Activated naive CD8-positive, alpha-beta T cell treated with anti-CD3 and anti-CD28 coated beads, Interleukin-2, amount 10 ng/mL, durations not matched to agents 7 days and 5 days (primary cell): ENCODE results near the gene DMD. TPM values are rescaled to one million over a fixed set of nuclear protein-coding genes. Genes with fewer than 3 reads are reported as not detected.

ENCODE experiments used
- ATAC-seq: fragments of 150-1000 bp; cut with Tn5 transposase; one replicate; pipeline ENCODE4 v1.10.0; 2021; ENCODE audit warnings: low read depth, moderate library complexity
- POLR2A ChIA-PET: fragments of 350-600 bp; sonication (Branson Sonifier 250); formaldehyde crosslinking; loops from one replicate; lab custom pipeline; 2021; ENCODE audit warnings: antibody characterized with exemption; lab: Charles Lee
- DNase-seq: peaks from one replicate; pipeline ENCODE4 v3.0.0; 2021
- H3K27ac Mint-ChIP-seq: one replicate; pipeline ENCODE4 v1.8.0; 2022; ENCODE audit warnings: mild to moderate bottlenecking, mixed read lengths
- H3K27me3 Mint-ChIP-seq: one replicate; pipeline ENCODE4 v1.8.0; 2022; ENCODE audit warnings: mild to moderate bottlenecking, moderate library complexity, mixed read lengths
- H3K36me3 Mint-ChIP-seq: one replicate; pipeline ENCODE4 v1.8.0; 2021; ENCODE audit warnings: mild to moderate bottlenecking, mixed read lengths
- H3K4me1 Mint-ChIP-seq: one replicate; pipeline ENCODE4 v1.8.0; 2021; ENCODE audit warnings: mixed read lengths
- H3K4me3 Mint-ChIP-seq: one replicate; pipeline ENCODE4 v1.8.0; 2022; ENCODE audit warnings: mild to moderate bottlenecking, moderate library complexity, mixed read lengths
- H3K9me3 Mint-ChIP-seq: one replicate; pipeline ENCODE4 v1.8.0; 2021; ENCODE audit warnings: mixed read lengths
- total RNA-seq, 2 experiments: library from RNA; stranded (reverse); gene quantifications; one replicate each; pipeline ENCODE4 v1.2.3, GENCODE V29; 2021

DMD gene
- total RNA-seq, 2 experiments from 2014 or later = 0.17 TPM; not detected in 1

DNA sequence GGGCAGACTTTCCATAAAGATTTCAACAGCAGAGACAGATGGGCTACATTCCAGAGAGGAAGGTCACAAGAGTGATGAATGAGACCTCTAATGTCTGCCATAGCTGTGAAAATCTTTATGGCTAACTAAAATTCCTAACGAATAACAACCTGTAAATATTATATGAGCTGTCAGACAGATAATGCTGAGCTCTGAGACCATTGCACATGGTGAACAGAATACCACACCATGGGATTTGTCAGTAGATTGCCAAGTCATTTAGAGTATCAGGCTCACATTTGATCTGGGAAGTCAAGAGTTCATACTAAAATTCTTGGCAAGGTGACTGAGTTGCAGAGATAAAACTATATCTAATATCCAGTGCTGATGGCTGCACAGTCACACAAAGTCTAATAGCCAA, 1880.3 kb downstream of the DMD start:
- POLR2A ChIA-PET = no interaction called here
- no peaks in the 10 kb centered on the region for H3K27me3 Mint-ChIP-seq
- ATAC-seq = no peak
- no peaks in the 10 kb centered on the region for H3K4me1 Mint-ChIP-seq
- no peaks in the 10 kb centered on the region for H3K9me3 Mint-ChIP-seq
- no peak for DNase-seq
- no peaks in the 10 kb centered on the region for H3K36me3 Mint-ChIP-seq
- no peak overlapping the region for H3K27ac Mint-ChIP-seq
- H3K4me3 Mint-ChIP-seq = no peak overlapping the region

DNA sequence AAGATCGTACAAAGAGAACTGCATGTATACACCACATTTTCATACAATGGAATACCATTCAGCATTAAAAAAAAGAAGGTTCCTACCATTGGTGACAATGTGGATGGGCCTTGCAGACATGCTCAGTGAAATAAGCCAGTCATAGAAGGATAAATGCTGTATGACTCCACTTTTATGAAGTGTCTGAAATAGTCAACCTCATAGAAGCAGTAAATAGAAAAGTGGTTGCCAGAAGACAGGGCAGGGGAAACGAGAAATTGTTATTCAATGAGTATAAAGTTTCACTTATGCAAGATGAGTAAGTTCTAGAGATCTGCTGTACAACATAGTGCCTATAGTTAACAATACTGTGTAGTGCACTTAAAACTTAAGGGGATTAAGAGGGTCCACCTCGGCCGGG, 1882.1 kb downstream of the DMD start:
- Mint-ChIP-seq H3K4me1 (no peaks in the 10 kb centered on the region), H3K27me3 (no peaks in the 10 kb centered on the region), H3K36me3 (no peaks in the 10 kb centered on the region), H3K9me3 (no peaks in the 10 kb centered on the region), H3K4me3 (no peak overlapping the region), H3K27ac (no peak overlapping the region)
- POLR2A ChIA-PET = no interaction called here
- no peak for DNase-seq
- ATAC-seq = no peak

DNA sequence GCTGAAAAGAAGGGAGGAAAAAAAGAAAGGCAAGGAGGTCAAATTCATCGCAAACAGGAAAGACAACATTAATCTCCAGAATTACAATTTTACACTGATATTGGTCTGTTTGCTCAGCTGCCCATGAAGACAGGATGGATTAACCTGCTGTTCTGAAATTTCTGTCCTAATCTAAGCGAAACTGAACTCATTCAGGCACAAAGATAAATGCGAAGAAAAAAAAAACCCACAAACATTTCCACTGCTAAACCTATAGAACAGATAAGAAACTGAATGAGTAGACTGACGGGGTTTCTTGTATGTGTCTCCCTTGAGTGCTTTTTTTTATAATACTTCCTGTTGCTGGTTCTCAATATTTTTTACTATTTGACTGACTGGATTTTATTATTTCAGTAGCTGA, 1887.7 kb downstream of the DMD start:
- DNase-seq (no peak), ATAC-seq (no peak)
- H3K36me3 Mint-ChIP-seq = no peaks in the 10 kb centered on the region
- no peaks in the 10 kb centered on the region for H3K9me3 Mint-ChIP-seq
- no peaks in the 10 kb centered on the region for H3K27me3 Mint-ChIP-seq
- H3K27ac Mint-ChIP-seq = no peak overlapping the region
- H3K4me1 Mint-ChIP-seq = no peaks in the 10 kb centered on the region
- POLR2A ChIA-PET = no interaction called here
- no peak overlapping the region for H3K4me3 Mint-ChIP-seq

DNA sequence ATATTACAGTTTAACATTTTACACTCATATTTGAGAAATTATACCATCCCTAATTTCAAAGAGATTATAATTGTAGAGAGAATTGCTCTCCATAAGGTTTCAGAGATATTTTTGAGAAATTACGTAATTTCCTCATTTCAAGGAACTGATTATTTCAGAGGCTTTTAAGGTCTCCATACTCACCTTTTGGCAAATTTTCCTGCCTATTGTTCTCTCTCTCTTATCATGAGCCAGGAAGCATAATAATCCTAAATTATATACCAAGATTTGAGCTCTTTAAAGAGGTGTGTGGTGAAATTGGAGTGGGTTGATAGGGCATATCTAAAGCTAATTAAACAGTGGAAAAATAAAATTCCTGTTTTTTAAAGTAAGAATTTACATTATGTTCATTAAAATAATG, 1890.6 kb downstream of the DMD start:
- H3K27me3 Mint-ChIP-seq = no peaks in the 10 kb centered on the region
- POLR2A ChIA-PET = no interaction called here
- no peak overlapping the region for H3K4me3 Mint-ChIP-seq
- H3K36me3 Mint-ChIP-seq = no peaks in the 10 kb centered on the region
- no peak overlapping the region for H3K27ac Mint-ChIP-seq
- H3K9me3 Mint-ChIP-seq = no peaks in the 10 kb centered on the region
- no peaks in the 10 kb centered on the region for H3K4me1 Mint-ChIP-seq
- DNase-seq (no peak), ATAC-seq (no peak)

DNA sequence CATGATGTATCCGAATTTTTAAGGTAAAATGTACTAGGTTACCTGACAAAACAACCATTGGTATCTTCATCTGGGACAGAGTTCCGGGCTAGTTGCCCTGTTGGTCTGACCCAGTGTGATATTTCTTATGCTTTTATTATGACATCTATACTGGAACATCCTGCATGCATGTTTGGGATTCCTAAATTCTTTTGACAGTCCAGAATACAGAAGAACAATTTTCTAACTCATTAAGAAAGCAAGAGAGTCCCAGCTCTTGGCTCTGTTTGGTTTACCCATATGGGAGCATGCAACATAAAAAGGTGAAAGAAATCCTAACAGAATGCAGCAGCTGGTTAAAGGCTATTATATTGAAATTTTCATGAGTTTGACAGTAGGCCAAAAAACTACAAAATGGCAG, 1891.8 kb downstream of the DMD start:
- no peak overlapping the region for H3K4me3 Mint-ChIP-seq
- no peaks in the 10 kb centered on the region for H3K27me3 Mint-ChIP-seq
- POLR2A ChIA-PET = no interaction called here
- ATAC-seq (no peak), DNase-seq (no peak)
- no peaks in the 10 kb centered on the region for H3K36me3 Mint-ChIP-seq
- H3K9me3 Mint-ChIP-seq = no peaks in the 10 kb centered on the region
- no peak overlapping the region for H3K27ac Mint-ChIP-seq
- H3K4me1 Mint-ChIP-seq = no peaks in the 10 kb centered on the region

DNA sequence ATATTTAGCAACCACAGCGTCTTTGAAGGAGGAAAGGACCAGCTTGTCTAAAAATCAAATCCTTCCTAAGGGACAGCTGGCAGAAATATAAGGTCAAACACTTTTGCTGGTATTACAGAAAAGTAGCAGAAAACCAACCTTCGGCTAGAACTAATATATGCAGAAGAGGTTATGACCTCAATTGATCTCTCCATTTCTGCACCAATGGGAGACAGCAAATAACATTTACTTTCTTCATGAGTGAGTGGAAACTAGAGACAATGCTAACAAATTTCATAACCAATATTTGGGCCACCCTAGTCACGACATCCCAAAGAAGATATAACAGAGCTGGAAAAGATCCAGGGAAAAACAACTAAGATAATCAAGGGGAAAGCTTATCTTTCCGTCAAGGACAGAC, 1892.5 kb downstream of the DMD start:
- DNase-seq (no peak), ATAC-seq (no peak)
- Mint-ChIP-seq H3K27me3 (no peaks in the 10 kb centered on the region), H3K4me3 (no peak overlapping the region), H3K4me1 (no peaks in the 10 kb centered on the region), H3K36me3 (no peaks in the 10 kb centered on the region), H3K27ac (no peak overlapping the region), H3K9me3 (no peaks in the 10 kb centered on the region)
- POLR2A ChIA-PET = no interaction called here

DNA sequence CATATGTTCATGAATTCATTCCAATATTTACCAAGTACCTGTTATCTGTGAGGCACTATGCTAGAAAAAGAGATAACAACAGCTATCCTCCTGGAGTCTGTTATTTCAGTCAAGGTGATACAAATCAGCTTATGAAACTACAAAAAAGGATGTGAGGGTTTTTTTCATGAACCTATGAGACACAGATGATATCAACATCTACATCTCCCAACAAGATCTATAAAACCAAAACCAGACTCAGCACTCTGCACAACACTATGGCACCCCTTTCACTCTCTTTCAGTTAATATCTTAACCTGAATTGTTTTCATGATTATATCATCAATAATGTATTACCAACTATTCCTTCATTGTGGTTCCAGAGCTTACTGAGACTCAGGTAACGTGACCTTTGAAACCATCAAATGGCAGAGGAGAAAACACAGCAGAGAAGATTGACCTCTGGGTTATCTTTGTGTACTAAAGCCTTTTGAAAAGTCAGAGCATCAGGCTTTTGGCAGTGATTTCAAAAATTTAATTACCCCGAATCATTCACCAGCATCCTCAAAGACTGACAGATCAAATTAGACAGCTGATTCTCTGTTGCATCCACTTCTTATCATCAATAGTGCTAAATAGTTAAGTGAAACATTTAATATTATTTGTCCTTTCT, 1894.9 kb downstream of the DMD start:
- no peak overlapping the region for H3K27ac Mint-ChIP-seq
- H3K36me3 Mint-ChIP-seq = no peaks in the 10 kb centered on the region
- H3K4me1 Mint-ChIP-seq = no peaks in the 10 kb centered on the region
- H3K27me3 Mint-ChIP-seq = no peaks in the 10 kb centered on the region
- no peaks in the 10 kb centered on the region for H3K9me3 Mint-ChIP-seq
- POLR2A ChIA-PET = no interaction called here
- no peak overlapping the region for H3K4me3 Mint-ChIP-seq
- no peak for DNase-seq
- ATAC-seq = no peak

DNA sequence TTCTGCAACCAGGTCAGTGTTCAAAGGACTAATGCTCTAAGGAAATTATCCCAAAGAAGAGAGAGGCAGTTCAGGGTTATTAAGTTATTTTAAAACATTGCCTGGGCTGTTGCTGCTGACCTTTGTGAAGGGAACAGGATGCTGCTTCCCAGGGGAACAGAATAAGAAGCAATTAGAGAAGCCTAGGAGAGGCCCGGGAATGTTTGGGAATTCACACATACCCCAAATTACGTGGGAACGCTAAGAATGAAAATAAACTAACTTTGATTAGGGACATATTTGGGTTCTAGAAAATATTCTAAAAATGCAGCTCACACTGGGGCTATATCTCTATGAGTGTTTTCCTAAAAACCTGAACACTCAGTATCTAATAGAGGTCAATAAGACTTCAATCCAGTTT, 1896.4 kb downstream of the DMD start:
- Mint-ChIP-seq H3K36me3 (no peaks in the 10 kb centered on the region), H3K9me3 (no peaks in the 10 kb centered on the region), H3K4me3 (no peak overlapping the region), H3K4me1 (no peaks in the 10 kb centered on the region), H3K27ac (no peak overlapping the region), H3K27me3 (no peaks in the 10 kb centered on the region)
- POLR2A ChIA-PET = no interaction called here
- DNase-seq (no peak), ATAC-seq (no peak)

DNA sequence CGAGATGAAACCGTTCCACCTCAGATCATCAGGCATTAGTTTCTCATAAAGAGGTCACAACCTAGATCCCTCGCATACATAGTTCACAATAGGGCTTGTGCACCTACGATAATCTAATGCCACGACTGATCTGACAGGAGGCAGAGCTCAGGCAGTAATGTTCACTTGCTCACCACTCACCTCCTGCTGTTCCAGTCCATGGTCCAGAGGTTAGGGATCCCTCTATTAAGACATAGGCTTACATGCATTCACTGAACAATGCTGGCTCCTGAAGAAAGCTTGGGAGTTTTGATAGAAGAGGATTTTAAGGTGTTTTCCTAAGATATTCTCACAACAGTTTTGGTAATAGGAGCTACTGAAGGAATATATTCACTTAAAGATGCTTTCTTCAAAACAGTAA, 1903.4 kb downstream of the DMD start:
- POLR2A ChIA-PET = no interaction called here
- H3K36me3 Mint-ChIP-seq = no peaks in the 10 kb centered on the region
- H3K27ac Mint-ChIP-seq = no peak overlapping the region

DNA sequence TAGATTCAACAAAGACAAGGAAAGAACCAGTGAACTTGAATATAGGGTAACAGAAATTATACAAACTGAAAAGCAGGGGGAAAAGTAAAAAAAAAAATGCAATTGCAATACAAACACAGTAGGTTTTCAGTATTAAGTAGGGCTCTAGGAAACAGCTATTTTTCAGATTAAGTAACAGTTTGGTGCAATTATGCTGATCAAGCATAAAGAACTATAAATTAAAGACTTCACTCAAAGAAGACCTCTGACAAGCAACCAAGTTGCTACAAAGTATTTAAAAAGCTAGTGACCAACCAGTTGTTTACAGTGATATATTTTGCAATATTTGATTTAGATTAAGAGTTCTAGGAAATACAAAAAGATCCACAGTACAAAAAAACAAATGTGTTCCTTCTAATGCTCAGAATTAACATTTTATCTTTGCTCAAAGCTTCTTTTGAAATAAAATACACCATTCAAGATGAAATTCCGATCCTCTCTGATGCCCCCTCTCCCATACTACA, 1908.7 kb downstream of the DMD start:
- DNase-seq (no peak), ATAC-seq (no peak)
- POLR2A ChIA-PET = no interaction called here
- peaks cover 3% of the 10 kb centered on the region for H3K27me3 Mint-ChIP-seq
- no peaks in the 10 kb centered on the region for H3K4me1 Mint-ChIP-seq
- H3K9me3 Mint-ChIP-seq = no peaks in the 10 kb centered on the region
- no peaks in the 10 kb centered on the region for H3K36me3 Mint-ChIP-seq
- H3K4me3 Mint-ChIP-seq = no peak overlapping the region
- H3K27ac Mint-ChIP-seq = no peak overlapping the region

More for the DNA sequence above, 1903.4 kb downstream of the DMD start:
- Mint-ChIP-seq H3K27me3 (peaks cover 3% of the 10 kb centered on the region), H3K4me1 (no peaks in the 10 kb centered on the region), H3K4me3 (no peak overlapping the region), H3K9me3 (no peaks in the 10 kb centered on the region)
- no peak for DNase-seq
- no peak for ATAC-seq

DNA sequence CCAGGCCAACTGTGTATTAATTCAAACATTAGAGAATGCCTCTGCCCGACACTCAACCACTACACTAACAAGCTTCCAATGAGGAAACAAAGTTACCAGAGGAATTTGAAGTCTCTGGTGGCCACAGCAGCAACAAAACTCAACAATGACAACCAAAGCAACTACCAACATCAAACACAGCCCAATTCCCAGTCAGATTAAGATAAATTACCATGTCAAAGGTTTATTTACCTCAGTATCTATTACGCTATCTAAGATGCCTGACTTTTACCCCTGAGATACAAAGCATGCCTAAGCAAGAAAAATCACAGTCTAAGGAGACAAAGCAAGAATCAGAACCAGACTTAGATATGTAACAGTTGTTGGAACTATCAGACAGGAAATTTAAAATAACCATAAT, 1909.4 kb downstream of the DMD start:
- DNase-seq (no peak), ATAC-seq (no peak)
- POLR2A ChIA-PET = no interaction called here
- H3K27me3 Mint-ChIP-seq = peaks cover 3% of the 10 kb centered on the region
- no peaks in the 10 kb centered on the region for H3K9me3 Mint-ChIP-seq
- no peaks in the 10 kb centered on the region for H3K36me3 Mint-ChIP-seq
- no peak overlapping the region for H3K27ac Mint-ChIP-seq
- H3K4me1 Mint-ChIP-seq = no peaks in the 10 kb centered on the region
- H3K4me3 Mint-ChIP-seq = no peak overlapping the region

DNA sequence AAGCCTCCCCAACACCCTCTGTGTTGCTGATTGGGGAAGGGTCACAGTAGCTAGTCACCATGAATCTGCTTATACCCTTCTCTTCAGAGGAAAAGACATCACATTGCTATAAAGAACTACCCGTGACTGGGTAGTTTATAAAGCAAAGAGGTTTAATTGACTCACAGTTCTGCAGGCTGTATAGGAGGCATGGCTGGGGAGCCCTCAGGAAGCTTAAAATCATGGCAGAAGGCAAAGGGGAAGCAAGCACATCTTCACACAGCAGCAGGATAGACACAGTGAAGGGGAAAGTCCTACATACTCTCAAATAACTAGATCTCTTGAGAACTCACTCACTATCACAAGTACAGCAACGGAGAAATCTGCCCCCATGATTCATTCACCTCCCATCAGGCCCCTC, 1910.1 kb downstream of the DMD start:
- Mint-ChIP-seq H3K27me3 (peaks cover 3% of the 10 kb centered on the region), H3K4me1 (no peaks in the 10 kb centered on the region), H3K27ac (no peak overlapping the region), H3K4me3 (no peak overlapping the region), H3K9me3 (no peaks in the 10 kb centered on the region), H3K36me3 (no peaks in the 10 kb centered on the region)
- no peak for ATAC-seq
- POLR2A ChIA-PET = no interaction called here
- no peak for DNase-seq

DNA sequence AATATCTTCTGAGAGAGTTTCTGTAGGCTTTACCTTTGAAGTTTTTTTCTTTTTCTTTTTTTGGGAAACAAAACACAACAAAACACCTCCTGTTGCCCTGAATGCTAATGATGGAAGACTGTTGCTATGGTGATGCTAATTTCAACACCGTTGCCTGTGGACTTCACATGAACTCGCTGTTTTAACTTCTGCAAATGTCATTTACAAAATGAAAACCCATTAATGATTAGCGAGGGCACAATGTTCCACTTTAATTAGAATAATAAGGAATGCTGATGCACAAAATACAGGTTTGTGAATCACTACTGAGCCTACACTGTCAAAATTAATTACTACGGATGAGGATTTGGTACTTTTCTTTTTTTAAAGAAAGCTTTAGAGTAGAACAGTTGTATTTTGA, 1912.4 kb downstream of the DMD start:
- ATAC-seq (no peak), DNase-seq (no peak)
- Mint-ChIP-seq H3K9me3 (no peaks in the 10 kb centered on the region), H3K27me3 (peaks cover 2% of the 10 kb centered on the region), H3K27ac (no peak overlapping the region), H3K4me1 (no peaks in the 10 kb centered on the region), H3K36me3 (no peaks in the 10 kb centered on the region), H3K4me3 (no peak overlapping the region)
- POLR2A ChIA-PET = no interaction called here

DNA sequence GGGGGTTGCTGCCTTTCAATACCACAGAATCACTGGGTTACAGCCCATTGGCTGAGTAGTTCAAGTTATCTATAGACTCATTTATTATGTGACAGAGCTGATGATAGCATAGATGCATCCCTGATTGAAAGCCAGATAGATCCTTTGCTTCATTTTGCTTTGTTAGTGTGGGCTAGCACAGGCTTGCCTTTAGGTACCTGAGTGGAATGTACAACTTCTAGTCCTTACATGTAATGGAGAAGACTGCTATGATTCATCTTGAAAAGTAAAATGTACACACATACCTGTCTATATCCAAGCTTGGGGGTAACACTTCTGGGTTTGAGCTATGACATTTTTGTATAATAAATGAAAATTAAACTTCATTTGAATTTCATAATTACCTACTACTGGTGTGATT, 1913.5 kb downstream of the DMD start:
- POLR2A ChIA-PET = no interaction called here
- H3K4me3 Mint-ChIP-seq = no peak overlapping the region
- no peak for ATAC-seq
- H3K4me1 Mint-ChIP-seq = no peaks in the 10 kb centered on the region
- H3K27ac Mint-ChIP-seq = no peak overlapping the region
- H3K36me3 Mint-ChIP-seq = no peaks in the 10 kb centered on the region
- H3K9me3 Mint-ChIP-seq = no peaks in the 10 kb centered on the region
- DNase-seq = no peak
- no peaks in the 10 kb centered on the region for H3K27me3 Mint-ChIP-seq

DNA sequence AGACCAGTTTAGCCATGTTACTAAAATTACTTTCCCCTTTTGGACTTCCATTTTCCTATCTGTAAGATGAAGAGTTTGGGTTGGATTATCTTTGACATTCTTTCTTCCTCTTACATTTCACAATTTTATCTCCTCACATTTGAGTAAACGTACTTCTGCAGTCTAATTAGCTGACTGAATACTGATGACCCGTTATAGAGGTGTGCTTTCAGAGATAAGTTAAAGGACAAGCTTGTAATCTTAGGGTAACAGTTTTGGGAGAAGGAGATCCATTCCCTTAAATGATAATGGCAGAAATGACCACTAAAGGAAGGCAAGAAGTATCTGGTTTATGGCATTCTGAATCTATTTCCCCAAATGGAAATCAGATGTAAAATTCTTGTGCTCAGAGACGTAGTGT, 1916.9 kb downstream of the DMD start:
- Mint-ChIP-seq H3K4me1 (no peaks in the 10 kb centered on the region), H3K36me3 (no peaks in the 10 kb centered on the region), H3K9me3 (no peaks in the 10 kb centered on the region), H3K4me3 (no peak overlapping the region), H3K27me3 (no peaks in the 10 kb centered on the region), H3K27ac (no peak overlapping the region)
- DNase-seq (no peak), ATAC-seq (no peak)
- POLR2A ChIA-PET = no interaction called here
